ENCODE measurements around the gene ZNF622. TPM values are rescaled to one million over a fixed set of nuclear protein-coding genes. Genes with fewer than 3 reads are reported as not detected.
"Not testable (repeated sequence)": the region's sequence is repeated elsewhere in the genome, so short reads cannot be mapped to it uniquely, and the experiment has no call there.

ZNF622 gene
- total RNA-seq, 2 donors from 2014 or later = 53.0 to 56.3 TPM

- H3K9me3 ChIP-seq = no peaks in the 10 kb centered on the region
- no peak overlapping the region for H3K9ac ChIP-seq (ENCODE audit: low read depth in 2 of 2, low read length in 2 of 2)
- H3K4me3 ChIP-seq = no peak overlapping the region
- no peak for TF ChIP-seq CTCF (IDR thresholded peaks at IDR 0.05)
- H3K27ac ChIP-seq = no peak overlapping the region
- no peaks in the 10 kb centered on the region for H3K36me3 ChIP-seq
- H3K4me1 ChIP-seq = no peaks in the 10 kb centered on the region
- H3K27me3 ChIP-seq = no peaks in the 10 kb centered on the region
- intact Hi-C loops (cut with DNase I) = no loop called here
- DNase-seq = no peak
These were observed 15.4 kb upstream of the ZNF622 start for GRCh38 chr5:16480821-16481538.

GRCh38 chr5:16480144-16480543, 14.5 kb upstream of the ZNF622 start:
- H3K36me3 ChIP-seq = no peaks in the 10 kb centered on the region
- TF ChIP-seq CTCF (IDR thresholded peaks at IDR 0.05) = no peak
- intact Hi-C loops (cut with DNase I) = no loop called here
- no peaks in the 10 kb centered on the region for H3K4me1 ChIP-seq
- no peak for DNase-seq
- no peaks in the 10 kb centered on the region for H3K27me3 ChIP-seq
- no peak overlapping the region for H3K4me3 ChIP-seq
- H3K9me3 ChIP-seq = no peaks in the 10 kb centered on the region
- H3K27ac ChIP-seq = no peak overlapping the region
- no peak overlapping the region for H3K9ac ChIP-seq (ENCODE audit: low read depth in 2 of 2, low read length in 2 of 2)

- no peak for DNase-seq
- no peaks in the 10 kb centered on the region for H3K27me3 ChIP-seq
- H3K27ac ChIP-seq = no peak overlapping the region
- intact Hi-C loops (cut with DNase I) = no loop called here
- no peak overlapping the region for H3K4me3 ChIP-seq
- no peaks in the 10 kb centered on the region for H3K9me3 ChIP-seq
- no peak for TF ChIP-seq CTCF (IDR thresholded peaks at IDR 0.05)
- H3K9ac ChIP-seq (ENCODE audit: low read depth in 2 of 2, low read length in 2 of 2) = no peak overlapping the region
- H3K4me1 ChIP-seq = no peaks in the 10 kb centered on the region
- no peaks in the 10 kb centered on the region for H3K36me3 ChIP-seq
These were observed 11.9 kb upstream of the ZNF622 start for GRCh38 chr5:16477541-16477940.

GRCh38 chr5:16476417-16476816, 10.8 kb upstream of the ZNF622 start:
- DNase-seq; H3K9ac ChIP-seq (ENCODE audit: low read depth in 2 of 2, low read length in 2 of 2); intact Hi-C loops (cut with DNase I): not testable (repeated sequence)

GRCh38 chr5:16471387-16471786, 5.8 kb upstream of the ZNF622 start:
- Histone ChIP-seq H3K36me3 (no peaks in the 10 kb centered on the region), H3K9ac (ENCODE audit: low read depth in 2 of 2, low read length in 2 of 2) (no peak overlapping the region), H3K27ac (no peak overlapping the region), H3K4me1 (peaks cover 8% of the 10 kb centered on the region), H3K27me3 (no peaks in the 10 kb centered on the region), H3K9me3 (no peaks in the 10 kb centered on the region), H3K4me3 (no peak overlapping the region)
- DNase-seq = no peak
- intact Hi-C loops (cut with DNase I) = no loop called here
- no peak for TF ChIP-seq CTCF (IDR thresholded peaks at IDR 0.05)

More at GRCh38 chr5:16476417-16476816, 10.8 kb upstream of the ZNF622 start:
- H3K4me3 ChIP-seq, H3K27me3 ChIP-seq, H3K27ac ChIP-seq, H3K9me3 ChIP-seq, H3K36me3 ChIP-seq, H3K4me1 ChIP-seq: not testable (repeated sequence)

- no peak for TF ChIP-seq CTCF (IDR thresholded peaks at IDR 0.05)
- intact Hi-C loops (cut with DNase I) = no loop called here
- H3K9ac ChIP-seq (ENCODE audit: low read depth in 2 of 2, low read length in 2 of 2) = no peak overlapping the region
- H3K9me3 ChIP-seq = no peaks in the 10 kb centered on the region
- H3K27ac ChIP-seq = peak overlapping the region; percentile 18
- H3K4me3 ChIP-seq = no peak overlapping the region
- DNase-seq = no peak
- no peaks in the 10 kb centered on the region for H3K27me3 ChIP-seq
- H3K36me3 ChIP-seq = no peaks in the 10 kb centered on the region
- peaks cover 12% of the 10 kb centered on the region for H3K4me1 ChIP-seq
These were observed 2.0 kb upstream of the ZNF622 start for GRCh38 chr5:16467363-16468219.
